Skeletal muscle tissue (tissue), 4 donors: ENCODE data around the gene DARS1. TPM values are rescaled to one million over a fixed set of nuclear protein-coding genes. Genes with fewer than 3 reads are reported as not detected.

Experiments used
- H3K27ac ChIP-seq: one replicate; pipeline ENCODE4 v1.7.0; 2013; ENCODE audit warnings: mild to moderate bottlenecking, low read depth, low read length, inconsistent platforms
- H3K27me3 ChIP-seq, 3 donors: one replicate each; pipeline ENCODE4 v1.7.0; 2013; ENCODE audit warnings: low read length in 3 of 3; ENCODE audit not compliant: control insufficient read depth in 3 of 3, insufficient read depth in 3 of 3
- H3K36me3 ChIP-seq, 3 donors: one replicate each; pipeline ENCODE4 v1.7.0; 2013; ENCODE audit warnings: low read length in 3 of 3; ENCODE audit not compliant: control insufficient read depth in 3 of 3, insufficient read depth in 3 of 3
- H3K4me1 ChIP-seq, 3 donors: one replicate each; pipeline ENCODE4 v1.7.0; 2013; ENCODE audit warnings: low read length in 3 of 3, mild to moderate bottlenecking in 3 of 3; ENCODE audit not compliant: control insufficient read depth in 3 of 3, insufficient read depth in 3 of 3
- H3K4me3 ChIP-seq, 3 donors: one replicate each; pipeline ENCODE4 v1.7.0; 2013; ENCODE audit warnings: low read length in 3 of 3
- H3K9ac ChIP-seq, 3 donors: one replicate each; pipeline ENCODE4 v1.7.0; 2013; ENCODE audit warnings: low read length in 3 of 3, mild to moderate bottlenecking in 3 of 3, moderate library complexity in 2 of 3, low read depth in 1 of 3
- H3K9me3 ChIP-seq, 3 donors: one replicate each; pipeline ENCODE4 v1.7.0; 2013; ENCODE audit warnings: low read length in 3 of 3; ENCODE audit not compliant: control insufficient read depth in 3 of 3
- total RNA-seq: library from RNA; depleted of rRNA; stranded (reverse); fragments of >200 nt; gene quantifications from one replicate; pipeline ENCODE4 v1.2.3, GENCODE V29; 2014
- donor health status: Osteomylitis.

DARS1 gene
- total RNA-seq, 1 donor from 2014 or later = 85.6 TPM

- H3K4me3 ChIP-seq = no peak overlapping the region
- H3K27ac ChIP-seq = no peak overlapping the region
- H3K4me1 ChIP-seq = no peaks in the 10 kb centered on the region
- H3K36me3 ChIP-seq = peaks cover 0 to 2% (median 1%) of the 10 kb centered on the region in 3 donors
- H3K27me3 ChIP-seq = no peaks in the 10 kb centered on the region
- no peaks in the 10 kb centered on the region for H3K9me3 ChIP-seq
- H3K9ac ChIP-seq = no peak overlapping the region
These were observed 32.5 kb downstream of the DARS1 start for GRCh38 chr2:135952891-135953290.

GRCh38 chr2:135951041-135951583 is 34.3 kb downstream of the DARS1 start:
- no peak overlapping the region for H3K9ac ChIP-seq

GRCh38 chr2:135949451-135950234 is 35.8 kb downstream of the DARS1 start:
- H3K9ac ChIP-seq = no peak overlapping the region
- H3K27ac ChIP-seq = no peak overlapping the region
- peaks cover 0 to 2% (median 1%) of the 10 kb centered on the region in 3 donors for H3K36me3 ChIP-seq
- no peaks in the 10 kb centered on the region for H3K27me3 ChIP-seq
- no peak overlapping the region for H3K4me3 ChIP-seq
- H3K4me1 ChIP-seq = no peaks in the 10 kb centered on the region
- H3K9me3 ChIP-seq = no peaks in the 10 kb centered on the region

More at GRCh38 chr2:135951041-135951583, 34.3 kb downstream of the DARS1 start:
- Histone ChIP-seq H3K4me1 (no peaks in the 10 kb centered on the region), H3K27ac (no peak overlapping the region), H3K36me3 (peaks cover 0 to 2% (median 1%) of the 10 kb centered on the region in 3 donors), H3K4me3 (no peak overlapping the region), H3K27me3 (no peaks in the 10 kb centered on the region), H3K9me3 (no peaks in the 10 kb centered on the region)

GRCh38 chr2:135948642-135949355 is 36.6 kb downstream of the DARS1 start:
- Histone ChIP-seq H3K36me3 (peaks cover 0 to 2% (median 1%) of the 10 kb centered on the region in 3 donors), H3K27ac (no peak overlapping the region), H3K9me3 (no peaks in the 10 kb centered on the region), H3K4me1 (no peaks in the 10 kb centered on the region), H3K4me3 (no peak overlapping the region), H3K27me3 (no peaks in the 10 kb centered on the region), H3K9ac (no peak overlapping the region)

- Histone ChIP-seq H3K27me3 (no peaks in the 10 kb centered on the region), H3K27ac (no peak overlapping the region), H3K36me3 (peaks cover 0 to 2% (median 1%) of the 10 kb centered on the region in 3 donors), H3K9ac (no peak overlapping the region), H3K9me3 (no peaks in the 10 kb centered on the region), H3K4me3 (no peak overlapping the region), H3K4me1 (no peaks in the 10 kb centered on the region)
These were observed 37.3 kb downstream of the DARS1 start for GRCh38 chr2:135948141-135948540.

GRCh38 chr2:135947483-135947882 is 37.9 kb downstream of the DARS1 start:
- peaks cover 6 to 7% (median 7%) of the 10 kb centered on the region in 3 donors for H3K36me3 ChIP-seq
- H3K9ac ChIP-seq = no peak overlapping the region
- H3K27me3 ChIP-seq = no peaks in the 10 kb centered on the region
- H3K4me3 ChIP-seq = no peak overlapping the region
- no peaks in the 10 kb centered on the region for H3K9me3 ChIP-seq
- H3K27ac ChIP-seq = no peak overlapping the region
- no peaks in the 10 kb centered on the region for H3K4me1 ChIP-seq

- H3K9ac ChIP-seq = no peak overlapping the region
These were observed 39.9 kb downstream of the DARS1 start for GRCh38 chr2:135945526-135945925.

GRCh38 chr2:135944625-135945024 is 40.8 kb downstream of the DARS1 start:
- Histone ChIP-seq H3K9ac (no peak overlapping the region), H3K4me3 (no peak overlapping the region), H3K9me3 (no peaks in the 10 kb centered on the region), H3K27ac (no peak overlapping the region), H3K36me3 (peaks cover 5 to 6% (median 5%) of the 10 kb centered on the region in 3 donors), H3K4me1 (no peaks in the 10 kb centered on the region), H3K27me3 (no peaks in the 10 kb centered on the region)

More at GRCh38 chr2:135945526-135945925, 39.9 kb downstream of the DARS1 start:
- Histone ChIP-seq H3K36me3 (peaks cover 5 to 6% (median 5%) of the 10 kb centered on the region in 3 donors), H3K4me1 (no peaks in the 10 kb centered on the region), H3K4me3 (no peak overlapping the region), H3K27ac (no peak overlapping the region), H3K27me3 (no peaks in the 10 kb centered on the region), H3K9me3 (no peaks in the 10 kb centered on the region)

- H3K27me3 ChIP-seq = no peaks in the 10 kb centered on the region
- H3K9ac ChIP-seq = no peak overlapping the region
- peaks cover 5 to 6% (median 5%) of the 10 kb centered on the region in 3 donors for H3K36me3 ChIP-seq
- H3K4me3 ChIP-seq = no peak overlapping the region
- H3K9me3 ChIP-seq = no peaks in the 10 kb centered on the region
- no peak overlapping the region for H3K27ac ChIP-seq
- no peaks in the 10 kb centered on the region for H3K4me1 ChIP-seq
These were observed 42.3 kb downstream of the DARS1 start for GRCh38 chr2:135942936-135943688.
